Endothelial cell of umbilical vein (primary cell): ENCODE data around the gene CHRNA10.

Experiments
- CTCF ChIP-seq, 2 donors: IDR thresholded peaks; 1 replicate in 1 of 2; 2 replicates in 1 of 2; pipeline ENCODE4 v1.5.1; 2011; ENCODE audit warnings: low read length in 2 of 2, mild to moderate bottlenecking in 2 of 2, moderate library complexity in 2 of 2, control low read depth in 1 of 2, inconsistent platforms in 1 of 2, low read depth in 1 of 2; ENCODE audit not compliant: insufficient read depth in 1 of 2; ENCODE audit errors: extremely low read depth in 1 of 2
- EZH2 ChIP-seq: IDR thresholded peaks from 2 replicates; pipeline ENCODE4 v1.6.1; 2012; ENCODE audit warnings: borderline replicate concordance, low read depth, mild to moderate bottlenecking, moderate library complexity, low read length, inconsistent platforms; ENCODE audit not compliant: severe bottlenecking
- GATA2 ChIP-seq: IDR thresholded peaks from 2 replicates; pipeline ENCODE4 v1.7.0; 2011; ENCODE audit warnings: low read depth, mild to moderate bottlenecking, moderate library complexity, mixed read lengths, low read length; ENCODE audit not compliant: insufficient read length, insufficient read depth
- JUN ChIP-seq: IDR thresholded peaks from 2 replicates; pipeline ENCODE4 v1.6.1; 2011; ENCODE audit warnings: borderline replicate concordance, low read depth; ENCODE audit not compliant: insufficient read length, insufficient read depth
- MAX ChIP-seq: IDR thresholded peaks from 2 replicates; pipeline ENCODE4 v1.6.1; 2011; ENCODE audit not compliant: insufficient read depth, insufficient read length
- POLR2A ChIP-seq: IDR thresholded peaks from 2 replicates; pipeline ENCODE4 v1.6.1; 2012; ENCODE audit warnings: low read depth, mild to moderate bottlenecking, control low read depth, low read length
- POLR2AphosphoS5 ChIP-seq: IDR thresholded peaks from 2 replicates; pipeline ENCODE4 v1.6.1; 2012; ENCODE audit warnings: low read depth, mild to moderate bottlenecking, control low read depth, low read length, moderate library complexity; ENCODE audit not compliant: insufficient read depth

- TF ChIP-seq CTCF (IDR thresholded peaks at IDR 0.05; ENCODE audit: extremely low read depth in 1 of 2, insufficient read depth in 1 of 2, low read depth in 1 of 2, low read length in 2 of 2) (no peak), EZH2 (no peak), POLR2A (no peak), GATA2 (no peak), POLR2AphosphoS5 (no peak), MAX (no peak), JUN (no peak)
Observed at GRCh38 chr11:3684129-3684818, 13.1 kb upstream of the CHRNA10 start.
